Prostate gland (tissue), 2 donors: Measurements from ENCODE around the gene PCDH9.

Source experiments
- CTCF ChIP-seq, 4 experiments: fragments of 200-600 bp in 2 of 4; fragments of 450-650 bp in 2 of 4; sonication (generic) in 2 of 4; IDR thresholded peaks; 1 replicate in 3 of 4; 2 replicates in 1 of 4; pipeline ENCODE4 v1.5.1; 2016 to 2019; ENCODE audit warnings: antibody characterized with exemption in 4 of 4, mild to moderate bottlenecking in 2 of 4, moderate library complexity in 2 of 4
- POLR2A ChIP-seq: fragments of 450-650 bp; IDR thresholded peaks from one replicate; pipeline ENCODE4 v1.6.1; 2016; ENCODE audit warnings: antibody characterized with exemption, mild to moderate bottlenecking
- POLR2AphosphoS5 ChIP-seq: sonication (generic); formaldehyde crosslinking; IDR thresholded peaks from one replicate; pipeline ENCODE4 v1.6.1; 2017; ENCODE audit warnings: antibody characterized with exemption

- TF ChIP-seq CTCF (IDR thresholded peaks at IDR 0.05) (no peak), POLR2A (no peak), POLR2AphosphoS5 (no peak)
These were observed 464.6 kb downstream of the PCDH9 start for GRCh38 chr13:66765559-66765958.
